Memory B cell (primary cell): Measurements from ENCODE around the gene MOCS3.

Experiments
- ATAC-seq: fragments of 150-1000 bp; cut with Tn5 transposase; 2 replicates; pipeline ENCODE4 v1.10.0; 2021; ENCODE audit warnings: low read depth, mild to moderate bottlenecking, moderate library complexity
- DNase-seq, 2 donors: peaks; one replicate each; pipeline ENCODE4 v3.0.0; 2022; ENCODE audit warnings: low spot score in 2 of 2
- H3K27ac Mint-ChIP-seq: one replicate; pipeline ENCODE4 v1.8.0; 2022; ENCODE audit warnings: mild to moderate bottlenecking, moderate library complexity, mixed read lengths
- H3K27me3 Mint-ChIP-seq: one replicate; pipeline ENCODE4 v1.8.0; 2022; ENCODE audit warnings: mixed read lengths
- H3K36me3 Mint-ChIP-seq: one replicate; pipeline ENCODE4 v1.8.0; 2022; ENCODE audit warnings: mild to moderate bottlenecking, mixed read lengths
- H3K4me1 Mint-ChIP-seq: one replicate; pipeline ENCODE4 v1.8.0; 2022; ENCODE audit warnings: mixed read lengths
- H3K4me3 Mint-ChIP-seq: one replicate; pipeline ENCODE4 v1.8.0; 2022; ENCODE audit warnings: mild to moderate bottlenecking, moderate library complexity, mixed read lengths
- H3K9me3 Mint-ChIP-seq: one replicate; pipeline ENCODE4 v1.8.0; 2022; ENCODE audit warnings: mixed read lengths

MOCS3 gene

DNA sequence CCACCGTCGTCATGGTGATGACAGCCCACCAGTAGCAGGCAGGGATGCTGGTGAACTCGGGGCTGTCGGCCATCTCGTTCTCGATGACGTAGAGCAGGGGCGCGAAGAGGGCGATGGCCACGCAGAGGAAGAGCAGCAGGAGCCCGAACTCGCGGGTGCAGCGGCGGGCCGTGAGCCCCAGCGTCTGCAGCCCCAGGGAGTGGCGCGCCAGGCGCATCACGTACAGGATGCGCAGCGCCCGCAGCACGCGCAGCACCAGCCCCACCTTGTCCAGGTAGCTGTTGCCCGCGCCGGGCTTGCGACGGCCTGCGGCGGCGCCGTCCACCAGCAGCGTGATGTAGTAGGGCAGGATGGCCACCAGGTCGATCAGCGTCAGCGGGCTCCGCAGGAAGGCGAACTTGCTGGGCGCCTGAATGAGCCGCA is 45.7 kb downstream of the MOCS3 start:
- no peaks in the 10 kb centered on the region for H3K36me3 Mint-ChIP-seq
- no peak overlapping the region for H3K4me3 Mint-ChIP-seq
- no peak overlapping the region for H3K27ac Mint-ChIP-seq
- peaks cover 22% of the 10 kb centered on the region for H3K27me3 Mint-ChIP-seq
- no peaks in the 10 kb centered on the region for H3K4me1 Mint-ChIP-seq
- ATAC-seq: no peak
- no peaks in the 10 kb centered on the region for H3K9me3 Mint-ChIP-seq
- no peak for DNase-seq

GRCh38 chr20:51004781-51005180 is 46.2 kb downstream of the MOCS3 start:
- H3K9me3 Mint-ChIP-seq: no peaks in the 10 kb centered on the region
- H3K27me3 Mint-ChIP-seq: peaks cover 20% of the 10 kb centered on the region
- no peak overlapping the region for H3K27ac Mint-ChIP-seq
- no peaks in the 10 kb centered on the region for H3K36me3 Mint-ChIP-seq
- H3K4me1 Mint-ChIP-seq: no peaks in the 10 kb centered on the region
- no peak for ATAC-seq
- DNase-seq: no peak
- no peak overlapping the region for H3K4me3 Mint-ChIP-seq

DNA sequence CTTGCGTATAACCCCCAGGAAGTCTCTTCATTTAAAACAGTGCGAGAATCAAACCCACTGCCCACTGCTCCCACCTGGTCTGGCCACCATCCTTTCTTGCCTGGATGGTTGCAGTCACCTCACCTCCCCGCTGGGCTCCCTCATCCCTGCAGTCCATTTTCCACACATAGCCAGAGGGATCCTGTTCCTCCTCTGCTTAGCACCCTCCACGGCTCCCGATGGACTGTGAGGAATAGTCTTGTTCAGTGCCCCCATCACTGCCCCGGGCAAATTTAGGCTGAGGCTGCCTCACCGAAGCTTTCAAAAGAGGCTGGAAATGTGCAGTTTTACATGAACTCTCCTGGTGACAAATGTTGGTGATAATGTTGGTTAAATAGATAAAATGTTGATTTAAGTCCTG is 46.6 kb downstream of the MOCS3 start:
- H3K27me3 Mint-ChIP-seq: peaks cover 19% of the 10 kb centered on the region
- H3K4me1 Mint-ChIP-seq: no peaks in the 10 kb centered on the region
- H3K36me3 Mint-ChIP-seq: no peaks in the 10 kb centered on the region
- H3K4me3 Mint-ChIP-seq: no peak overlapping the region
- ATAC-seq: no peak
- H3K9me3 Mint-ChIP-seq: no peaks in the 10 kb centered on the region
- H3K27ac Mint-ChIP-seq: no peak overlapping the region
- no peak for DNase-seq

GRCh38 chr20:51008718-51009117 is 50.1 kb downstream of the MOCS3 start:
- Mint-ChIP-seq H3K27ac (no peak overlapping the region), H3K9me3 (no peaks in the 10 kb centered on the region), H3K4me1 (no peaks in the 10 kb centered on the region), H3K36me3 (no peaks in the 10 kb centered on the region), H3K27me3 (peaks cover 5% of the 10 kb centered on the region), H3K4me3 (no peak overlapping the region)
- ATAC-seq (no peak), DNase-seq (no peak)

- no peaks in the 10 kb centered on the region for H3K36me3 Mint-ChIP-seq
- H3K27ac Mint-ChIP-seq: no peak overlapping the region
- H3K9me3 Mint-ChIP-seq: no peaks in the 10 kb centered on the region
- ATAC-seq (no peak), DNase-seq (no peak)
- no peak overlapping the region for H3K4me3 Mint-ChIP-seq
- no peaks in the 10 kb centered on the region for H3K4me1 Mint-ChIP-seq
- H3K27me3 Mint-ChIP-seq: peaks cover 10% of the 10 kb centered on the region
These were observed 50.9 kb downstream of the MOCS3 start for GRCh38 chr20:51009303-51010042.

GRCh38 chr20:51010043-51010365 is 51.4 kb downstream of the MOCS3 start:
- Mint-ChIP-seq H3K27ac (no peak overlapping the region), H3K4me3 (no peak overlapping the region), H3K9me3 (no peaks in the 10 kb centered on the region), H3K36me3 (no peaks in the 10 kb centered on the region), H3K27me3 (peaks cover 13% of the 10 kb centered on the region), H3K4me1 (no peaks in the 10 kb centered on the region)
- no peak for ATAC-seq
- no peak for DNase-seq

GRCh38 chr20:51010932-51011331 is 52.3 kb downstream of the MOCS3 start:
- Mint-ChIP-seq H3K27me3 (peaks cover 14% of the 10 kb centered on the region), H3K36me3 (no peaks in the 10 kb centered on the region), H3K4me3 (no peak overlapping the region), H3K9me3 (no peaks in the 10 kb centered on the region), H3K27ac (no peak overlapping the region), H3K4me1 (no peaks in the 10 kb centered on the region)
- DNase-seq: no peak
- ATAC-seq: no peak

GRCh38 chr20:51011479-51011878 is 52.9 kb downstream of the MOCS3 start:
- no peaks in the 10 kb centered on the region for H3K9me3 Mint-ChIP-seq
- H3K4me3 Mint-ChIP-seq: no peak overlapping the region
- DNase-seq: no peak
- no peaks in the 10 kb centered on the region for H3K4me1 Mint-ChIP-seq
- H3K36me3 Mint-ChIP-seq: no peaks in the 10 kb centered on the region
- no peak for ATAC-seq
- H3K27me3 Mint-ChIP-seq: peaks cover 14% of the 10 kb centered on the region
- no peak overlapping the region for H3K27ac Mint-ChIP-seq

DNA sequence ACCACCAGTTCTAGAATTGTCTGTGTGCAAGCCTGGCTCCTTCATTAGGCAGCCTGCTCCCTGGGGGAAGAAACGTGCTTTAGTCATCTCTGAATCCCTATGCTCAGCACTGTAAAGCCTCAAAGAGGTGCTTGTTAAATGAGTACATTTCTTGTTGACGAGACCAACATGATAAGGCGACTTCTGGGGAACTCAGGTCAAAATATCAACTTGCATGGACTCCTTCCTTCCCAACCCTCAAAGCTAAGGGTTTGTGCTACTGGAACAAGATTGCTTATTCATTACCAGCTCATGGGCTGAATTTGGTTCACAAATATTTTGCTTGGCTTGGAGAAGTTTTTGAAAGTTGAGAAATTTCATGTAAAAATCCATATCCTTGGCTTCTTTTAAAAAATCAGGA is 53.7 kb downstream of the MOCS3 start:
- Mint-ChIP-seq H3K9me3 (no peaks in the 10 kb centered on the region), H3K27ac (no peak overlapping the region), H3K36me3 (no peaks in the 10 kb centered on the region)

More for the DNA sequence above, 53.7 kb downstream of the MOCS3 start:
- ATAC-seq: no peak
- peaks cover 14% of the 10 kb centered on the region for H3K27me3 Mint-ChIP-seq
- no peaks in the 10 kb centered on the region for H3K4me1 Mint-ChIP-seq
- no peak for DNase-seq
- no peak overlapping the region for H3K4me3 Mint-ChIP-seq
